Muscle of leg (tissue), 11 donors: ENCODE results near the gene C2CD4A. TPM values are rescaled to one million over a fixed set of nuclear protein-coding genes. Genes with fewer than 3 reads are reported as not detected.
A peak's percentile ranks its signal among the peaks of the same experiment; 100 is the strongest.
"Not testable (repeated sequence)": the region's sequence is repeated elsewhere in the genome, so short reads cannot be mapped to it uniquely, and the experiment has no call there.

ENCODE experiments used
- DNase-seq: peaks from one replicate; pipeline ENCODE4 v3.0.0; 2013
- H3K27ac ChIP-seq: one replicate; pipeline ENCODE4 v1.5.1; 2013; ENCODE audit warnings: mild to moderate bottlenecking, low read length, control low read depth
- H3K27me3 ChIP-seq: one replicate; pipeline ENCODE4 v1.6.1; 2013; ENCODE audit warnings: low read length; ENCODE audit not compliant: control insufficient read depth, insufficient read depth
- H3K36me3 ChIP-seq: one replicate; pipeline ENCODE4 v1.6.1; 2013; ENCODE audit warnings: low read length; ENCODE audit not compliant: control insufficient read depth, insufficient read depth
- H3K4me1 ChIP-seq: one replicate; pipeline ENCODE4 v1.6.1; 2013; ENCODE audit warnings: low read length; ENCODE audit not compliant: control insufficient read depth, insufficient read depth
- H3K4me3 ChIP-seq: one replicate; pipeline ENCODE4 v1.5.1; 2013; ENCODE audit warnings: low read length, control low read depth
- H3K9me3 ChIP-seq: replicated peaks from 2 replicates; pipeline ENCODE4 v1.6.1; 2013; ENCODE audit warnings: low read depth, low read length; ENCODE audit not compliant: control insufficient read depth
- WGBS: methylation state at CpG from one replicate; pipeline ENCODE4 v1.1.5; 2013; ENCODE audit warnings: missing lambda C conversion rate; ENCODE audit not compliant: insufficient coverage; 5-methylcytosine and 5-hydroxymethylcytosine counted together
- polyA plus RNA-seq, 8 donors: library from polyadenylated mRNA; unstranded; fragments of 120-200 nt; gene quantifications; one replicate each; pipeline versions ENCODE4 v1.2.1 to v1.2.3, GENCODE V29; 2013; ENCODE audit warnings: inconsistent platforms in 1 of 8, low replicate concordance in 1 of 8; ENCODE audit not compliant: insufficient read length in 8 of 8, insufficient read depth in 1 of 8
- total RNA-seq: library from RNA; stranded (reverse); fragments of 120-200 nt; gene quantifications from one replicate; pipeline ENCODE4 v1.2.4, GENCODE V29; 2013

C2CD4A gene
- total and polyA plus RNA-seq, 9 donors, result under 0.01 to 0.19 (median 0.06) TPM; not detected in 3

DNA sequence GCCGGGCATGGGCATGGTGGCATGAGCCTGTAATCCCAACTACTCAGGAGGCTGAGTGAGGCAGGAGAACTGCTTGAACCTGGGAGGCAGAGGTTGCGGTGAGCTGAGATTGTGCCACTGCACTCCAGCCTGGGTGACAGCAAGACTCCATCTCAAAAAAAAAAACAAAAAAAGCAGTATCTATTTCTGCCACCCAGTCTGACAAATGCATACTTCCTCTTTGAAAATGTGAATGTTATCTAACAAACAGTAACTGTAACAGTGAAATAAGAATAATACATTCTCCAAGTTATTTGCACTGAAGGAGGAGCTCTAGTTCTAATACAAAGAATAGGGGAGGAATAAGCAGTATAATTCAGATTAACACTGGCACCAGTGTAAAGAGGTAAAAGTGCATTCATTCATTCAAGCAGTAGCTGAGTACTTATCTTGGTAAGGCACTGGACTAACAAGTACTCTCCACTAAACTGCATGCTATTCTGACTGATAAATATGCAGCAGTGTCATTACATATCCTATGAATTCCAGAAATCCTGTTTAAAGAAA is 19.4 kb upstream of the C2CD4A start:
- WGBS, result no CpG with 5 or more reads among the region's 2 CpGs
- no peaks in the 10 kb centered on the region for H3K9me3 ChIP-seq
- H3K36me3 ChIP-seq, result no peaks in the 10 kb centered on the region
- no peaks in the 10 kb centered on the region for H3K27me3 ChIP-seq
- no peak overlapping the region for H3K4me3 ChIP-seq
- no peak overlapping the region for H3K27ac ChIP-seq
- no peak for DNase-seq
- H3K4me1 ChIP-seq, result no peaks in the 10 kb centered on the region

DNA sequence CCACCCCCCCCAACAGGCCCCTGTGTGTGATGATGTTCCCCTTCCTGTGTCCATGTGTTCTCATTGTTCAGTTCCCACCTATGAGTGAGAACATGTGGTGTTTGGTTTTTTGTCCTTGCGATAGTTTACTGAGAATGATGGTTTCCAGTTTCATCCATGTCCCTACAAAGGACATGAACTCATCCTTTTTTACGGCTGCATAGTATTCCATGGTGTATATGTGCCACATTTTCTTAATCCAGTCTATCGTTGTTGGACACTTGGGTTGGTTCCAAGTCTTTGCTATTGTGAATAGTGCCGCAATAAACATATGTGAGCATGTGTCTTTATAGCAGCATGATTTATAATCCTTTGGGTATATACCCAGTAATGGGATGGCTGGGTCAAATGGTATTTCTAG is 18.5 kb upstream of the C2CD4A start:
- not testable (repeated sequence) for DNase-seq, H3K36me3 ChIP-seq, H3K27me3 ChIP-seq, H3K9me3 ChIP-seq, H3K4me1 ChIP-seq, H3K27ac ChIP-seq, H3K4me3 ChIP-seq
- WGBS, result no CpG with 5 or more reads among the region's 4 CpGs

DNA sequence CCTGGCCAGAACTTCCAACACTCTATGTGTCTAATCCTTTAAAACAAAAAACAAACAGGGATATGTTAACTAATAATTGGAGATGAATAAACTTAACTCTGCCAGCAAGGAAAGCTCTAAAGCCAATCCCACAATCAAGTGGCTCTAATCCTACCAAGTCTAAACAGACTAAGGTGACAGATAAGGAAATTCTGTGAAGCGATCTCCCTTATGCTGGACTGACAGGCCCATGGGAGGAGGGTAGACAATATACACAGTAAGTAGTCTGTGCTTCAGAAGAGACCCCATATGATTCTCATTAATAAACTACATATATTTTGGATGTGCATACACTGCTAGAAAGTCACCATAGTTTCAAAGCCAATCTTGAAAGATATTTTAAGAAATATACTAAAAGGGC is 16.7 kb upstream of the C2CD4A start:
- H3K4me1 ChIP-seq, result no peaks in the 10 kb centered on the region
- no peak overlapping the region for H3K4me3 ChIP-seq
- WGBS, result no CpG with 5 or more reads among the region's 1 CpG
- no peaks in the 10 kb centered on the region for H3K36me3 ChIP-seq
- DNase-seq, result no peak
- H3K9me3 ChIP-seq, result no peaks in the 10 kb centered on the region
- H3K27ac ChIP-seq, result no peak overlapping the region
- H3K27me3 ChIP-seq, result no peaks in the 10 kb centered on the region

DNA sequence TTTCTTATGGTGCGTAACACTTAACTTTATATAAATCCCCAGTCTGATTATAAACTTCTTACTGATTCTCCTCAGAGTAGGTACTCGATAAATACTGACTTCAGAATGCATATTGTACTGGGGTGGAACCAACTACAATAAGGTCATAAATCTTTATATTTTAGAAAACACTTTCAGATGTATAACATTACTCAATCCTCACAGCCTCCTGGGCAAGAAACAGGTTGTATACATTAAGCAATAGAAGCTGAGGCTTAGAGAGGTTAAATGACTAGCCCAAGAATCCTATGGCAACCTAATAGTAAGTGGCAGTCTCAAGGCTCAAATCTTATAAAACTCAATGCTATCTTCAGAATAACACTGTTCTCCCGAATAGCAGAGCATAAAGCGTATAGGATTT is 15.6 kb upstream of the C2CD4A start:
- no peaks in the 10 kb centered on the region for H3K4me1 ChIP-seq
- no peak for DNase-seq
- no peaks in the 10 kb centered on the region for H3K36me3 ChIP-seq
- H3K27ac ChIP-seq, result no peak overlapping the region
- WGBS, result no CpG with 5 or more reads among the region's 4 CpGs
- H3K27me3 ChIP-seq, result no peaks in the 10 kb centered on the region
- no peaks in the 10 kb centered on the region for H3K9me3 ChIP-seq
- no peak overlapping the region for H3K4me3 ChIP-seq

DNA sequence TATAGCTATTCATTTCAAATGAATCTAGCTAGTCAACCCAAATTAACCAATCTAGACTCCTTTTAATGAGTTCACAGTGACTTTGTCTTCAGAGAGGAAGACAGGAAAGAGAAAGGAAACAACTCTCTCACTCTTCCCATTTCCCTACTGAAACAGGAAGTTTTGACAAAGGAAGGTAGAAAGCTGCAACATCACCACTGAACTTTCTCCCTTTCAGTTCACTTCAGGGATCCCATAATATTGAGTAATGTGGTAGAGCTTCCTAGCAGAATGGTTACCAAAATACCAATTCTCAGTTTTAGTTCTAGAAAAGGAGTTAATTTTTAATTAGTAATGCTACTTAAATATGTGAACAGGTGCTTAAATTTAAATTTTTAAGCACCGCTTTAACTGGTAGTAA is 14.1 kb upstream of the C2CD4A start:
- no CpG with 5 or more reads among the region's 1 CpG for WGBS
- no peaks in the 10 kb centered on the region for H3K9me3 ChIP-seq
- H3K27me3 ChIP-seq, result no peaks in the 10 kb centered on the region
- no peak for DNase-seq
- H3K4me1 ChIP-seq, result no peaks in the 10 kb centered on the region
- H3K27ac ChIP-seq, result no peak overlapping the region
- no peaks in the 10 kb centered on the region for H3K36me3 ChIP-seq
- H3K4me3 ChIP-seq, result no peak overlapping the region

DNA sequence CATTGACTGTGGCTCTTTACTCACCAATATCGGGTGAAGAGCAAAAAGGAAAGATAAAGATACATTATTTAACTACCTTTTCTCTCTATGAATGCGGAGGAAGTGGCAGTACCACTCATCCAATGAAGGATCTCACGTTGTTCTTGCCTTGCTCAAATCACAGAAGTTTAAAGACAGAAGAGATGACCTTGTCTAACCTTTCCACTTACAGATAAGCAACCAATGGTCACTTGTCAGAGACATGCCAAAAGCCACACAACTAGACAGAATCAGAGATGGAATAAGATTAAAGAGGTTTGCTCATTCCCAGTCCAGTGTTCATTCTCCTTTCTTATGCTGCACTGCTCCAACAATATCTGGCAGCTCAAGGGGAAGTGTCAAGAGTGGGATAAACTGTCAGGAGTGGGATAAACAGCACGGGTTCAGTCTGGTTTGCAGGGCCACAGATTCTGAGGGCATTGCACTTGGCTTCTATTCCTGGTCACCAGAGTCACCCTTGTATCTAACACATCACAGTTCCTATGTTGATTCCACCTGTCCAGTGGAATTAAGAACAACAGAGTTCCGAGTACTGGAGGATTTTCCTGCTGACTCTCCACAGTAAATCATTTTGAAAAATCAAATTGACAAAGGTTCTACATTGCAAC is 13.2 kb upstream of the C2CD4A start:
- Histone ChIP-seq H3K4me3 (no peak overlapping the region), H3K27ac (no peak overlapping the region), H3K27me3 (no peaks in the 10 kb centered on the region), H3K4me1 (no peaks in the 10 kb centered on the region), H3K9me3 (no peaks in the 10 kb centered on the region), H3K36me3 (no peaks in the 10 kb centered on the region)
- DNase-seq, result no peak
- 100% methylated on average over 1 of the region's 5 CpGs for WGBS

DNA sequence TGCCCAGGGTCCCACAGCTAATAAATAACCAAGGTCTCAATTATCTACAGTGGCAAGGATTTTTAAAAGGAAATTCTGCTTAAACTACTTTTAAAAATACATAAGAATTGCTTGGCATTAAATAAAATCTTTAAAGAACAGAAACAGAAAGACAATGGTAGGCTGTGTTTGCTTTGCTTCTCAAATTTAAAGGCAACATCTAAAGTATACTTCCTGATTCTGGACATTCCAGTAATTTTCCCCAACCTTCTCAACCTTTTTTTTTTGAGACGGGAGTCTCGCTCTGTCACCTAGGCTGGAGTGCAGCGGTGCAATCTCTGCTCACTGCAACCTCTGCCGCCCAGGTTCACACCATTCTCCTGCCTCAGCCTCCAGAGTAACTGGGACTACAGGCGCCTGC is 11.8 kb upstream of the C2CD4A start:
- Histone ChIP-seq H3K4me1 (peaks cover 4% of the 10 kb centered on the region), H3K36me3 (no peaks in the 10 kb centered on the region), H3K4me3 (no peak overlapping the region), H3K27ac (no peak overlapping the region), H3K27me3 (no peaks in the 10 kb centered on the region), H3K9me3 (no peaks in the 10 kb centered on the region)
- DNase-seq, result no peak
- WGBS, result 100% methylated on average over 1 of the region's 5 CpGs

DNA sequence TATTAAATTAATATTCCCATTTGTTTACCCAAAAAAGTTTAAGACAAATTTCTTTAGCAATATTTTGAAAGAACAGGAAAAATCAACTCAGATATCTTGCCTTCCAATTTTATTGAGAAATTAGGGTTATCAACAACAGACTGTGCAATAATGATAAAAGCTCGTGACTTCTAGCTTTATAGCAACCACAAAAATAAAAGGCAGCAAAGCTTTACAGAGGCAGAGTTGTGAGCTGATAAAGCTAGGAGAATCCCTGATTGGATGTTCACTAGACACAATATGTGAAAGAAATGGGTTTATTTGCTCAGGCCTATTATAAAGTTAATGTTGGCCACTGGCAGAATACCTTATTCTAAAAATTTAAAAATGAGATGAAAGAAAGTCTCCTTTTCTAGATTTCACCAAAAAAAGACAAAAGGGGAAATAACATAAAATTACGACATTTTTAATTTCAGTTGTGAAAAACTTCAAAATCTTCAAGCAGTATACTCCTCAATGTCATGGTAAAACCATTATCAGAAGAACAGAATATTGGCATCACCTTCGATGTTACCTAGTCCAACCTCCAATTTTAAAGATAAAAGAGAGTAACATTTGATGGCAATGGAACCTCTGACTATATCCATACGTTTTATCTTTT is 9.3 kb upstream of the C2CD4A start:
- Histone ChIP-seq H3K4me1 (peaks cover 7% of the 10 kb centered on the region), H3K27ac (no peak overlapping the region), H3K4me3 (no peak overlapping the region), H3K36me3 (no peaks in the 10 kb centered on the region), H3K27me3 (no peaks in the 10 kb centered on the region), H3K9me3 (no peaks in the 10 kb centered on the region)
- no peak for DNase-seq
- no CpG with 5 or more reads among the region's 4 CpGs for WGBS

DNA sequence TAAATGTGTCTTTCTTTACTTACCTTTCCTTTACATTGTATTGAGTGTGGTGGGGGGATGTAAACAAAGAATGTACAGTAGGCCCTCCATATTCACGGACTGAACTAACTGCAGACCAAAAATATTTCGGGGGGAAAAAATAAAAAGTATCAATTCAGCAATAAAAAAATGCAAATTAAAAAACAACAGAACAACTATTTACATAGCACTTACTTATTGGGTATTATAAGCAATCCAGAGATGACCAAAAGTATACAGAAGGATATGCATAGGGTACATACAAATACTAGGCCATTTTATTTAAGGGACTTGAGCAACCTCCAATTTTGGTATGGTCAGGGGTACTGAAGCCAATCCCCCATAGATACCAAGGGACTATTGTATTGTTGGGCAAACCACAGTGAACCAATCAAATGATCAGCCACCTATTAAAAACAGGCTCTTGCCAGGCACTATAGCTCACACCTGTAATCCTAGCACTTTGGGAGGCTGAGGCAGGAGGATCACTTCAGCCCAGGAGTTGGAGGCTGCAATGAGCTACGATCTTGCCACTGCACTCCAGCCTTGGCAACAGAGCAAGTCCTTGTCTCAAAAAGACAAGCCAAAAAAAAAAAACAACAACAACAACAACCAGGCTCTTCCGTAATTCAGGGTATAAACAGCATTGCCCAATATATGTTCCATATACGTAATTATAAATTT is 8.3 kb upstream of the C2CD4A start:
- Histone ChIP-seq H3K4me3 (no peak overlapping the region), H3K27me3 (peaks cover 3% of the 10 kb centered on the region), H3K36me3 (no peaks in the 10 kb centered on the region), H3K9me3 (no peaks in the 10 kb centered on the region), H3K4me1 (peaks cover 7% of the 10 kb centered on the region), H3K27ac (no peak overlapping the region)
- DNase-seq, result no peak
- 40% methylated on average over 1 of the region's 5 CpGs for WGBS

DNA sequence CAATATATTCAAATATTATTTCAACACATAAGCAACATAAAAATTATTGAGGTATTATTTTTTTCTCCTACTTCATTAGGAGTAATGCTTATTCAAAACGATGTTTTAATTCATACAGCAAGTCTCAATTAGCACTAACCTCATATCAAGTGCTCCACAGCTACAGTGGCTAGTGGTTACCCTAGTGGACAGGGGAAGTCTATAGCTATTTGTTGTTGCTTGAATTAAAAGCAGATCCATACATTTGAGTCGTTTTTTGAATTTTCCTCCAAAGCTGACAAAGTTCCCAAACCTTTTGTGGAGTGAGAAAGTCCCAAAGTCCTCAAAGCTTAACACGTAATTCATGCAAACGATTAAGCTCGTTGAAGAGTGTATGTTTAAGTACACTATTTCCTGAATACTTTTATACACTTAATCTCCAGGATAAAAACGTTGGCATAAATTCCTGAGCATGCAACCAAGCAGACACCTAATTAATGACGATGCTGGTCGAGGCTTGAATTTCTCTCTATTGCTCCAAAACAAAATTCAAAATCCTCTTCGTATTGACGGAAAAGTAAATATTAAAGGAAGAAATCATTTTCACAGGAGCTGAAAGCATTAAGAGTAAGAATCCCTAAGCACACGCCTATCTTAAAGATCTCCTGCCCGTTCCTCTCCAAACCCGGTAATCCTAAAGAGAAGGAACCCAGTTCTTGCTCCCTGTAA is 7.5 kb upstream of the C2CD4A start:
- peak; percentile 20 for DNase-seq
- H3K9me3 ChIP-seq, result no peaks in the 10 kb centered on the region
- peak overlapping the region; percentile 94 for H3K27ac ChIP-seq
- no CpG with 5 or more reads among the region's 13 CpGs for WGBS
- H3K27me3 ChIP-seq, result peaks cover 7% of the 10 kb centered on the region
- peak overlapping the region; percentile 89 for H3K4me3 ChIP-seq
- no peaks in the 10 kb centered on the region for H3K36me3 ChIP-seq
- peaks cover 7% of the 10 kb centered on the region for H3K4me1 ChIP-seq
